H54 (cell line): ENCODE results near the gene ACKR1.
A peak's percentile ranks its signal among the peaks of the same experiment; 100 is the strongest.

Experiments used
- DNase-seq: peaks from one replicate; pipeline ENCODE4 v3.0.0; 2011; ENCODE audit warnings: low spot score, mixed read lengths; ENCODE audit not compliant: insufficient read length
- FAIRE-seq: peaks from 3 replicates; lab custom pipeline; 2011; peaks lifted over from hg19 to GRCh38; lab: Jason Lieb, UNC
- POLR2A ChIP-seq: IDR thresholded peaks from 2 replicates; pipeline ENCODE4 v1.6.1; 2011; ENCODE audit warnings: low read depth, mild to moderate bottlenecking, low read length

Gene ACKR1

GRCh38 chr1:159222075-159222865 lies 17.6 kb downstream of the ACKR1 start:
- DNase-seq (no peak), FAIRE-seq (no peak)
- TF ChIP-seq POLR2A = no peak

- no peak for TF ChIP-seq POLR2A
- DNase-seq (no peak), FAIRE-seq (no peak)
These were observed 18.3 kb downstream of the ACKR1 start for GRCh38 chr1:159223004-159223403.

- DNase-seq (no peak), FAIRE-seq (no peak)
- no peak for TF ChIP-seq POLR2A
These were observed 23.9 kb downstream of the ACKR1 start for GRCh38 chr1:159228554-159228953.

GRCh38 chr1:159229260-159229885 lies 24.7 kb downstream of the ACKR1 start:
- TF ChIP-seq POLR2A = 0 out of 2 replicates have a peak, but pooled peaks have one; percentile 12
- DNase-seq (no peak), FAIRE-seq (no peak)

GRCh38 chr1:159229896-159230295 lies 25.2 kb downstream of the ACKR1 start:
- no peak for TF ChIP-seq POLR2A
- FAIRE-seq (no peak), DNase-seq (no peak)

- FAIRE-seq = no peak
- TF ChIP-seq POLR2A = no peak
These were observed 35.0 kb downstream of the ACKR1 start for GRCh38 chr1:159239551-159240220.

GRCh38 chr1:159247266-159247665 lies 42.6 kb downstream of the ACKR1 start:
- no peak for DNase-seq
- no peak for FAIRE-seq
- no peak for TF ChIP-seq POLR2A

More at GRCh38 chr1:159239551-159240220, 35.0 kb downstream of the ACKR1 start:
- no peak for DNase-seq

- TF ChIP-seq POLR2A = no peak
- no peak for FAIRE-seq
- no peak for DNase-seq
These were observed 43.6 kb downstream of the ACKR1 start for GRCh38 chr1:159248311-159248710.

GRCh38 chr1:159250638-159251216 lies 46.1 kb downstream of the ACKR1 start:
- FAIRE-seq (no peak), DNase-seq (no peak)
- no peak for TF ChIP-seq POLR2A
